HAP-1 (cell line): ENCODE results near the gene STK17A.

Experiments used
- DNase-seq, 2 experiments: peaks; one replicate each; pipeline ENCODE4 v3.0.0-alpha.2; 2016 to 2020; ENCODE audit warnings: low spot score in 2 of 2
- H3K27me3 ChIP-seq: fragments of 250-450 bp; sonication (Bioruptor Pico); 2 replicates; pipeline ENCODE4 v1.5.1; 2020; ENCODE audit warnings: low read depth, mild to moderate bottlenecking, moderate library complexity
- H3K36me3 ChIP-seq: fragments of 250-450 bp; sonication (Bioruptor Pico); replicated peaks from 2 replicates; pipeline ENCODE4 v1.5.1; 2020; ENCODE audit warnings: mild to moderate bottlenecking
- H3K4me1 ChIP-seq: fragments of 250-450 bp; sonication (Bioruptor Pico); 2 replicates; pipeline ENCODE4 v1.5.1; 2020; ENCODE audit warnings: mild to moderate bottlenecking
- H3K4me3 ChIP-seq: fragments of 250-450 bp; sonication (Bioruptor Pico); 2 replicates; pipeline ENCODE4 v1.5.1; 2020; ENCODE audit warnings: mild to moderate bottlenecking, moderate library complexity
- H3K9me3 ChIP-seq: fragments of 250-450 bp; sonication (Bioruptor Pico); 2 replicates; pipeline ENCODE4 v1.5.1; 2020; ENCODE audit warnings: mild to moderate bottlenecking, moderate library complexity
- in situ Hi-C: fragments of 300-500 bp; cut with MboI; formaldehyde crosslinking; loops from 3 replicates; pipeline ENCODE4 v1.14.3; 2020; ENCODE audit warnings: low sequenced_read_pairs, inconsistent platforms, mixed read lengths

STK17A gene

DNA sequence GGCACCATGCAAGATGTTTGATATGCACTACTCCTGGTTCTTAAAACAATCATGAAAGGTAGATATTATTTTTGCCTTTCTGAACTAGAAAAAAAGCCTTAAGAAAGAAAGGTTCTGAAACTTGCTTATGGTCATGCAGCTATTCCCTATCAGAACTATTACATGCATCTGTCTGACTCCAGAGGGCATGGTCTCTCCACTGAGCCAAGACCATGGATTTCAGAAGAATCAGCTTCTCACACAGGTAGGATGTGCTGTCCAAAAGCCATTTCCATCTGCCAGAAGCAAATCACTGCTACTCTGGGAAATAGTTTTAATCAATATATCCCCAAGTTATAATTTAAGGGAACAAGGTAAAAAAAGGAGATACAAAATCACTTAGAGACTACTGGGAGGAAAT is 69.5 kb downstream of the STK17A start:
- no peaks in the 10 kb centered on the region for H3K27me3 ChIP-seq
- no peak for DNase-seq
- H3K36me3 ChIP-seq = peaks cover 6% of the 10 kb centered on the region
- H3K9me3 ChIP-seq = no peaks in the 10 kb centered on the region
- H3K4me1 ChIP-seq = peaks cover 31% of the 10 kb centered on the region
- in situ Hi-C loops = no loop called here
- H3K4me3 ChIP-seq = no peak overlapping the region

DNA sequence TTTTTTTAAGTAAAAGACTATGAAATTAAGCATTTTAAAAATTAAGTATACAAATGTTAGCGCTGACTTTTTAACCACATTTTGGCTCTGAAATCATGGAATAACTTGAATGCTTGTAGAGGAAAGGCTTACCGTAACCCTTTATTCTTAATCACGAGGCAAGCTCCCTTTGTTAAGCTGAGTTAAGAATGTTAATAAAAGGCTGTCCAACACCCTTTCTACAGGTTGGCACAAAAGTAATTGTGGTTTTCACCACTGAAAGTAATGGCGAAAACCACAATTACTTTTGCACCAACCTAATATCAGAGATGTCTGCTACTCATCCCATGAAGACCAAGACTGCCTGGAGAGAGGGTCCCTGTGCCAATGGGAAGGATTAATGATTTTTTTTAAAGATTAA is 70.6 kb downstream of the STK17A start:
- Histone ChIP-seq H3K36me3 (peaks cover 6% of the 10 kb centered on the region), H3K4me1 (peaks cover 25% of the 10 kb centered on the region), H3K27me3 (no peaks in the 10 kb centered on the region), H3K9me3 (no peaks in the 10 kb centered on the region), H3K4me3 (no peak overlapping the region)
- DNase-seq = peak in 1 of 2 experiments; percentile 65
- in situ Hi-C loops = no loop called here

DNA sequence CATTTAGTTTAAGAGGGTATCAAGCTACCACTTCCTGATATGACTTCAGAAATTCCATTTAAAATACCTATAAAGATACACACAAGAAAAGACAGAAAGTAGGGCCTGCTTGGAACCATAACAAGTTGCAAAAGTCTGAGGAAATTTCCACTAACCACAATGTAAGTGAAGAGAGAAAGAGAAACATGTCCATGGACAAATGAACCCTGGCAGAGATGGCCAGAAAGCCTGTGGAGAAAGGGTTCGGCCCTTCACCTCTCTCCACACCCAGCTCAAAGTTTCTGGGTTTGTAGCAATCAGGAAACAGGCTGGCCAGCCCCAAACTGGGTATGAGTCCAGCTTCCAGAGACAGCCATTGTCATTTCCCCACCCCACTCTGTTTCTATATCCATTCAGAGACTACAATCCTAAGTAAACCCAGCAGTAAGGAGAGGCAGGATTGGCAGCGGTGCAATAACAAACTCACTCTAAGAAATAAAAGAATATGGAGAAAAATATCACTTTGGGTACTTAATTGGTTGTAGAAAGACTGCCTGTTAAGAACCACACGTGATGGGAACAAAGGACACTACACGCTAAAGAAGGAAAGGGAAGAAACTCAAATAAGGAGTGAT is 71.1 kb downstream of the STK17A start:
- in situ Hi-C loops = no loop called here
- Histone ChIP-seq H3K4me3 (no peak overlapping the region), H3K27me3 (no peaks in the 10 kb centered on the region), H3K9me3 (no peaks in the 10 kb centered on the region), H3K36me3 (peaks cover 6% of the 10 kb centered on the region), H3K4me1 (peaks cover 26% of the 10 kb centered on the region)
- no peak for DNase-seq

DNA sequence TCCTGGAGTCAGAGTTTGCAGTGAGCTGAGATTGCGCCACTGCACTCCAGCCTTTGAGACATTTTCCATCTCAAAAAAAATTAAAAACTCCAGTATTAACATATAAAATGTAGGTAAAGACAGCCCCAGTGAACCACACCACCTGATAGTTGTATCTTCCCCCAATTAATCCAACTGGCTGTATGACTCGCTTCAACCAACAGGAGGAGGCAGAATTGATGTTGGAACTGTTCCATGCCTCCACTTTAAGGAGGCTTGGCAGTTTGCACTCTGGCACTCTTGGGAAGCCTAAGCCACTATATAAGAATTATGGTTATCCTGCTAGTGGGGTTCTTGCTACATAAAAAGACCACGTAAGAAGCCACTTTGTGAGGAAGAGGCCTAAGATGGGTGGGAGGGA is 72.7 kb downstream of the STK17A start:
- H3K4me1 ChIP-seq = peaks cover 40% of the 10 kb centered on the region
- H3K36me3 ChIP-seq = peaks cover 6% of the 10 kb centered on the region
- DNase-seq = no peak
- no peaks in the 10 kb centered on the region for H3K9me3 ChIP-seq
- H3K27me3 ChIP-seq = no peaks in the 10 kb centered on the region
- in situ Hi-C loops = no loop called here
- no peak overlapping the region for H3K4me3 ChIP-seq

DNA sequence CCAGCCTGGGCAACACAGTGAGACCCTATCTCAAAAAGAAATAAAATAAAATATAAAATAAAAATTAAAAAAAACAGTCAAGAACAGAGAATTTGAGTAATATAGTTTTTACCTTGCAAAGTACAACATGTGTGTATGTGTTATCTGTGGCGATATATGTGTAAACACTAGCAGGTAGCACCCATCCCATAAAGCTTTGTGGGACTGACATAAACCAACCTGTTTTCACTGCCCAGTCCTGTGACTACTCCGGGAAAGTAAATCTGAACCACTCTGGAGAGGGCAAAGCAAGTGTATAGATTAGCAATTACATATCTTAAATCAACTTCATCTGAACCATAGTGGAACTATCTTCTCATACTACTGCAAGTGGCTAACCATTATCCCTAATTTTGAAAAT is 74.1 kb downstream of the STK17A start:
- Histone ChIP-seq H3K36me3 (peaks cover 3% of the 10 kb centered on the region), H3K4me1 (peaks cover 41% of the 10 kb centered on the region), H3K27me3 (no peaks in the 10 kb centered on the region), H3K9me3 (no peaks in the 10 kb centered on the region), H3K4me3 (no peak overlapping the region)
- in situ Hi-C loops = no loop called here
- DNase-seq = no peak

DNA sequence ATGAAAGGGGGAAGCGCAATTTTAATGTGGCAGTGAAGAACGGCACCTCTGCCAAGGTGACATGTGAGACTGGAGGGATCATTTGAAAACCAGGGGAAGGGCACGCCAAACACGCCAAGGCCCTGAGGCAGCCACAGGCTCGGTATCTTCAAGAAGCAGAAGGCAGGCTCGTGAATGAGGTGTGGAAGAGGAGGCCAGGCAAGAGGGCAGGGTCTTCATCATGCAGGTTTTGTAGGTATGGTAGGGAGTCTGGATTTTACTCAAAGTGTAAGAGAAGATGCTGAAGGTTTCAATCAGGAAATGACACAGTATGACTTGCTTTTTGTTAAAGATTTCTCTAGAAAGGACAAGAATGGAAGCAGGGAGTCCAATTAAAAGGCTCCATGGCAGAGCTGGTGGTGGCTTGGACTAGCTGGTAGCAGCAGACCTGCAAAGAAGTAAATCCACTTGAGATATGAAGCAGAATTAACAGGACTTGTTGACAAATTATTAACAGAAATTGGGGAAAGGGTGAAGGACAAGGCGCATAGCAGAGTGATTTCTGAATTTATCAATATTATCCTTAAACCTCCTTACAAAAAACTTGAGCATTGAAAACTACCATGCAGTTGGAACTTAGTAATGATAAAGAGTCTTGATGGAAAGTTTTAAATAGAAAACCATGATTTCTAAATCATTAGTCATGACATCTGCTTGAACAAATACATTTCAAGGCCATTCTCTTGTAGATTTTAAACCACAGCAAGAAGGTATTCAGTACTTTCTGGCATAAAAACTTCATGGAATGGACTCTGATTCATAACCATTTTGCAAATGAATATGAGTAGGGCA is 76.0 kb downstream of the STK17A start:
- peak in 1 of 2 experiments; percentile 77 for DNase-seq
- Histone ChIP-seq H3K27me3 (no peaks in the 10 kb centered on the region), H3K4me1 (peaks cover 31% of the 10 kb centered on the region), H3K4me3 (no peak overlapping the region), H3K9me3 (no peaks in the 10 kb centered on the region), H3K36me3 (no peaks in the 10 kb centered on the region; the same call in 1 of the 2 replicates)
- in situ Hi-C loops = no loop called here

DNA sequence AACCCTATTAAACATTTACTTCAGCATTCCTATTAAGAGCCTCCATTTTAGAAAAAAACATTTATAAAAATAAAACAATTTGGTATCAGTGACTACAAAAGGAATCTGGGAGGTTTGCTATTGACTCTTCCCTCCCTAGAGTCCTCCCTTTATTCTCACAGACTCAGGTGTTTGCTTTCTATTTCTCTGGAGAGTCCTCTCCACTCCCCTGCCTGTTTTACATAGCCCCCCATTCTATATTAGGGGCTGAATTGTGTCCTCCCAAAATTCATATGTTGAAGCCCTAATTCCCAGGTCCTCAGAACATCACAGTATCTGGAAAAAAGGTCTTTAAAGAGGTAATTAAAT is 76.6 kb downstream of the STK17A start:
- H3K9me3 ChIP-seq = no peaks in the 10 kb centered on the region
- DNase-seq = no peak
- in situ Hi-C loops = no loop called here
- no peaks in the 10 kb centered on the region for H3K27me3 ChIP-seq
- no peaks in the 10 kb centered on the region; the same call in 1 of the 2 replicates for H3K36me3 ChIP-seq
- H3K4me3 ChIP-seq = no peak overlapping the region
- H3K4me1 ChIP-seq = peaks cover 27% of the 10 kb centered on the region

DNA sequence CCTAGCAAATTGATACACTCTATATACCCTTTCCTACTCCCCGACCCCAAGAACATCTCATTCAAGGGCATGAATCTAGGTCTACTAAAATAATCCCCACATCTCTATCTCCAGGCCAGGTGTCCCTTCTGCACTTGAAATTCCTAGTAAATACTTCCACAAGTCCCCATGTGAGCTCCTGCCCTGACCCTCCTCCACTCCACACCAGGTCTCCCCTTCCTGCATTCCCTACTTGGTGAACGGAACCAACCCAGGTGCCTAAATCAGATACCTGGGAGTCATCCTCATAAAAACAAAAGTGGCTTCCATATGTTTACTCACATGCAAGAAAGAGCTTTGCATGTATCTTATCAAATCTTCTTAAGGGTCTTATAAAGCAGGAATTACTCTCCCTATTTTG is 77.2 kb downstream of the STK17A start:
- no peak for DNase-seq
- Histone ChIP-seq H3K36me3 (no peaks in the 10 kb centered on the region; the same call in 1 of the 2 replicates), H3K4me3 (no peak overlapping the region), H3K27me3 (no peaks in the 10 kb centered on the region), H3K9me3 (no peaks in the 10 kb centered on the region), H3K4me1 (peaks cover 27% of the 10 kb centered on the region)
- in situ Hi-C loops = no loop called here

DNA sequence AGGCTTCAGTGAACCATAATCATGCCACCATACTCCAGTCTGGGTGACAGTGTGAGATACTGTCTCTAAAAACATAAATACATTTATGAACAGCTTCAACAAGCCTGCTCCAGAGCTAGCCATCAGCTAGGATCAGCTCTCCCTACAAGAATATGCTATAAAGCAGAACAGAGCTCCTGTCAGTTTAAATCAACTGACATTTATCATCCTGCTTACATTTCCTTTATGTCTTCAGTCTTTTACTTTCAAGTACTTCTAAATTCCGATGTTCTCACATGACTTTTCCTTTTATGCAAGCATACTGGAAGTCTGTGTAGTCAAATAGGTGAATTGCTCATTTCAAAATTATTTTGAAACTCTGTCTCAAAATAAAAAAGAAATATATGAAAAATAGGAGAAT is 81.8 kb downstream of the STK17A start:
- H3K9me3 ChIP-seq = no peaks in the 10 kb centered on the region
- peaks cover 35% of the 10 kb centered on the region for H3K4me1 ChIP-seq
- H3K36me3 ChIP-seq = no peaks in the 10 kb centered on the region
- H3K27me3 ChIP-seq = no peaks in the 10 kb centered on the region
- no peak for DNase-seq
- H3K4me3 ChIP-seq = no peak overlapping the region
- in situ Hi-C loops = no loop called here

DNA sequence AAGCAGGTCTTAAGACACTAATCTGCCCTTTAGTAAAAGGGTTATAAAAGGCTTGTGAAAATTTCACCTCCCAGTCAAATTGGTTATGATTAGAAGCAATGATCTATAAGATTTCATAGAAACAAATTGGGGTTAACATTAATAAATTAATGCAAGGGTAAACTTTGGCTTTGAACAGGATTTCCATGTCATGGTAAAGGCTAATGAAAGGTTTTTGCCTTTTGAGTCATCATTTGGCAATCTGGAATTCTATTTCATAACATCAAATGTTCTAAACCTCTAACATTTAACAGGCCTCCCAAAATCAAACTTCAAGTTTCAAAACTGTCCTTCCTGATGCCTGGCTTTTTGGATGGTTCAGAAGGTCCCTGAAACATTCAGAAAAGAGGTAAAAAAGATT is 84.0 kb downstream of the STK17A start:
- Histone ChIP-seq H3K4me3 (no peak overlapping the region), H3K9me3 (no peaks in the 10 kb centered on the region), H3K4me1 (peaks cover 32% of the 10 kb centered on the region), H3K36me3 (no peaks in the 10 kb centered on the region), H3K27me3 (no peaks in the 10 kb centered on the region)
- no peak for DNase-seq
- in situ Hi-C loops = no loop called here

DNA sequence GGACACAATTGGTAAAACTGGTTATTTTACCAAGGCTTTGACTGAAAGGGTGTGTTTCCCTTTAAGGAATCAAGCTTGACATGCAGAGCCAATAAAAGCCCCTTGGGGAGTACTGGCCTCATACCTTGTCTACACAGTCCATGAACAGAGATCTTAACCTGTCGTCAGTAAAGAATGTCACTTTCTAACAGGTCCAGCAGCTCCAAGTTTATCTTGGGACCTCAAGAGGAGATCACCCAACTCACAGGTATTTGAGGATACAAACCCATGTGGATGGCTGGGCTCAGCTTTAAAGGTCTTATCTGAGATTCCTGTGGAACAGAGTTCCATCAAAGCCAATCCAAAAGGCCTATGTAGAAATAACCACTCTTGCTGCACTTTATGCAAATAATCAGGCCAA is 85.1 kb downstream of the STK17A start:
- H3K36me3 ChIP-seq = no peaks in the 10 kb centered on the region
- no peak overlapping the region for H3K4me3 ChIP-seq
- no peaks in the 10 kb centered on the region for H3K27me3 ChIP-seq
- in situ Hi-C loops = no loop called here
- H3K4me1 ChIP-seq = peaks cover 32% of the 10 kb centered on the region
- H3K9me3 ChIP-seq = peaks cover 4% of the 10 kb centered on the region; the same call in 1 of the 2 replicates
- DNase-seq = no peak

DNA sequence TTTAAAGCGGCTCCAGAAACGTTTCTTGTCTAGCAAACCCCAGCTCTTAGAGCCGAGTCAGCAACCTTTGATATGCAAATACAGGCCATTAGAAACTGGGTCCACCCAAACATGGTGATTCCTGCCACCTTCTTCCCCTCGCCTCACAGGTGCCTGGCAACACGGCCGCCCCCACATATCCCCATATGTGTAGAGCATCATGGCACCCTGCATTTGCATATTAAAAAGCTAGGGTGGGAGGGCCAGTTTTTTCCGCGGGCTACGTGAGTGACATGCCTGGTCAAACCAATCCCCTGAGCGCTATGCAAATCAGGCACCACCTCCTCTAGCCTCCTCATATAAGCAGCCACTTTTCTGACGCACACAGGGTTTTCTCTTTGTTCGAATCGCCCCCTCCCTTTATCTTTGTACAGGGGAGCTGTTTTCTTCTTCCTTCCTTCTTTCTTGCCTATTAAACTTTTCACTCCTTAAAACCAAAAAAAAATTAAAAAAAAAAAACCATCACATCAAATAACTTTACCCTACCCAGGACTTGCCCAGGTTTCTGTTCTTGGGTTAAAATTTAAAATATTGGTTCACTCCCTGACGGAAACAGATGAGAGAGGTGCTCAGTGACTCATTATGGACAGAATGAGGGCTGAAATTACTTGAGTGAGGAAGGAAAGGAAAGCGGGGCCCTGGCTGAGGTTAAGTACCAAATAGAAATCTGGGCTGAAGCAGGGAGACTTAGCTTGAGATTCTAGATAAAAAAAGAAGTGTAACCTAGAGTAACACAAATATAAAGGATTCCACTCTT is 86.6 kb downstream of the STK17A start:
- Histone ChIP-seq H3K36me3 (no peaks in the 10 kb centered on the region), H3K4me3 (peak overlapping the region; percentile 9; the same call in 1 of the 2 replicates), H3K9me3 (peaks cover 4% of the 10 kb centered on the region; the same call in 1 of the 2 replicates), H3K4me1 (peaks cover 32% of the 10 kb centered on the region), H3K27me3 (no peaks in the 10 kb centered on the region)
- in situ Hi-C loops = no loop called here
- peak; percentile 69 to 87 for DNase-seq

DNA sequence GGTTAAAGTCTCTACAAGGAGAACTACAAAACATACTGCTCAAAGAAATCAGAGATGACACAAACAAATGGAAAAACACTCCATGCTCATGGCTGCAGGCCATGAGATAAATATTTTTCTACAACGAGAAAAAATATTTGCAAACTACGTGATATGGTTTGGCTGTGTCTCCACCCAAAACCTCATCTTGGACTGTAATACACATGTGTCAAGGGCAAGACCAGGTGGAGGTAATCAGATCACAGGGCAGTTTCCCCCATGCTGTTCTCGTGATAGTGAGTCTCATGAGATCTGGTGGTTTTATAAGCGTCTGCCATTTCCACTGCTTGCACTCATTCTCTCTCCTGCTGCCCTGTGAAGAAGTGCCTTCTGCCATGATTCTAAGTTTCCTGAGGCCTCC is 88.6 kb downstream of the STK17A start:
- Histone ChIP-seq H3K36me3 (no peaks in the 10 kb centered on the region), H3K9me3 (peaks cover 4% of the 10 kb centered on the region; the same call in 1 of the 2 replicates), H3K4me3 (no peak overlapping the region), H3K4me1 (peaks cover 32% of the 10 kb centered on the region), H3K27me3 (no peaks in the 10 kb centered on the region)
- in situ Hi-C loops = no loop called here
- DNase-seq = no peak
